NCI-H69 (cell line): Measurements from ENCODE around the gene PLEKHF1.

Experiments
- DNase-seq: peaks from one replicate; lab custom pipeline; 2025; lab: John Stamatoyannopoulos, UW

PLEKHF1 gene

GRCh38 chr19:29635963-29636362 lies 29.3 kb upstream of the PLEKHF1 start:
- no peak for DNase-seq

GRCh38 chr19:29636553-29637360 lies 28.5 kb upstream of the PLEKHF1 start:
- no peak for DNase-seq

- no peak for DNase-seq
These were observed 26.2 kb upstream of the PLEKHF1 start for GRCh38 chr19:29639086-29639485.

GRCh38 chr19:29640231-29640630 lies 25.0 kb upstream of the PLEKHF1 start:
- DNase-seq, result no peak

- DNase-seq, result no peak
These were observed 23.7 kb upstream of the PLEKHF1 start for GRCh38 chr19:29641597-29641996.

GRCh38 chr19:29643361-29643935 lies 21.8 kb upstream of the PLEKHF1 start:
- no peak for DNase-seq

- no peak for DNase-seq
These were observed 21.1 kb upstream of the PLEKHF1 start for GRCh38 chr19:29644210-29644609.

GRCh38 chr19:29645491-29645867 lies 19.8 kb upstream of the PLEKHF1 start:
- DNase-seq, result no peak

GRCh38 chr19:29645911-29646310 lies 19.4 kb upstream of the PLEKHF1 start:
- no peak for DNase-seq

- DNase-seq, result no peak
These were observed 14.4 kb upstream of the PLEKHF1 start for GRCh38 chr19:29650772-29651387.

- no peak for DNase-seq
These were observed 13.5 kb upstream of the PLEKHF1 start for GRCh38 chr19:29651622-29652394.

- DNase-seq, result no peak
These were observed 11.9 kb upstream of the PLEKHF1 start for GRCh38 chr19:29653398-29653797.

- no peak for DNase-seq
These were observed 9.5 kb upstream of the PLEKHF1 start for GRCh38 chr19:29655648-29656335.

- no peak for DNase-seq
These were observed 6.9 kb upstream of the PLEKHF1 start for GRCh38 chr19:29658221-29658991.

GRCh38 chr19:29660835-29661234 lies 4.4 kb upstream of the PLEKHF1 start:
- DNase-seq, result no peak

- DNase-seq, result no peak
These were observed 3.0 kb upstream of the PLEKHF1 start for GRCh38 chr19:29662278-29662603.

- DNase-seq, result peak; percentile 26
These were observed 2.5 kb upstream of the PLEKHF1 start for GRCh38 chr19:29662604-29663404.

GRCh38 chr19:29663861-29664752 lies 1.2 kb upstream of the PLEKHF1 start:
- DNase-seq, result no peak

- no peak for DNase-seq
These were observed 477 bp upstream of the PLEKHF1 start for GRCh38 chr19:29664753-29665214.
